HCT116 (cell line): Measurements from ENCODE around the gene NIT2.
"Not testable (repeated sequence)": the region's sequence is repeated elsewhere in the genome, so short reads cannot be mapped to it uniquely, and the experiment has no call there.

Experiments used
- CEBPB ChIP-seq: IDR thresholded peaks from 2 replicates; pipeline ENCODE4 v1.6.1; 2012; ENCODE audit warnings: low read depth
- JUND ChIP-seq: IDR thresholded peaks from 2 replicates; pipeline ENCODE4 v1.6.1; 2012
- TF ChIP-seq, protein P1 (sequence below), 3 experiments: fragments of 200-600 bp in 1 of 3; sonication (generic) in 1 of 3; IDR thresholded peaks in 2 of 3; conservative IDR thresholded peaks in 1 of 3; 2 replicates each; pipeline ENCODE4 v1.5.1; 2012 to 2017; ENCODE audit warnings: low read depth in 2 of 3, low read length in 2 of 3, antibody characterized with exemption in 1 of 3, borderline replicate concordance in 1 of 3, control low read depth in 1 of 3, mild to moderate bottlenecking in 1 of 3, mixed read lengths in 1 of 3, mixed run types in 1 of 3, moderate library complexity in 1 of 3; ENCODE audit not compliant: insufficient read depth in 1 of 3

DNA sequence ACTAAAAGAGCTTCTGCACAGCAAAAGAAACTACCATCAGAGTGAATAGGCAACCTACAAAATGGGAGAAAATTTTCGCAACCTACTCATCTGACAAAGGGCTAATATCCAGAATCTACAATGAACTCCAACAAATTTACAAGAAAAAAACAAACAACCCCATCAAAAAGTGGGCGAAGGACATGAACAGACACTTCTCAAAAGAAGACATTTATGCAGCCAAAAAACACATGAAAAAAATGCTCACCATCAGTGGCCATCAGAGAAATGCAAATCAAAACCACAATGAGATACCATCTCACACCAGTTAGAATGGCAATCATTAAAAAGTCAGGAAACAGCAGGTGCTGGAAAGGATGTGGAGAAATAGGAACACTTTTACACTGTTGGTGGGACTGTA, 17.2 kb downstream of the NIT2 start:
- TF ChIP-seq, protein P1, sequence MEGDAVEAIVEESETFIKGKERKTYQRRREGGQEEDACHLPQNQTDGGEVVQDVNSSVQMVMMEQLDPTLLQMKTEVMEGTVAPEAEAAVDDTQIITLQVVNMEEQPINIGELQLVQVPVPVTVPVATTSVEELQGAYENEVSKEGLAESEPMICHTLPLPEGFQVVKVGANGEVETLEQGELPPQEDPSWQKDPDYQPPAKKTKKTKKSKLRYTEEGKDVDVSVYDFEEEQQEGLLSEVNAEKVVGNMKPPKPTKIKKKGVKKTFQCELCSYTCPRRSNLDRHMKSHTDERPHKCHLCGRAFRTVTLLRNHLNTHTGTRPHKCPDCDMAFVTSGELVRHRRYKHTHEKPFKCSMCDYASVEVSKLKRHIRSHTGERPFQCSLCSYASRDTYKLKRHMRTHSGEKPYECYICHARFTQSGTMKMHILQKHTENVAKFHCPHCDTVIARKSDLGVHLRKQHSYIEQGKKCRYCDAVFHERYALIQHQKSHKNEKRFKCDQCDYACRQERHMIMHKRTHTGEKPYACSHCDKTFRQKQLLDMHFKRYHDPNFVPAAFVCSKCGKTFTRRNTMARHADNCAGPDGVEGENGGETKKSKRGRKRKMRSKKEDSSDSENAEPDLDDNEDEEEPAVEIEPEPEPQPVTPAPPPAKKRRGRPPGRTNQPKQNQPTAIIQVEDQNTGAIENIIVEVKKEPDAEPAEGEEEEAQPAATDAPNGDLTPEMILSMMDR (IDR thresholded peaks at IDR 0.05 in 2 of 3, conservative IDR thresholded peaks at IDR 0.05 in 1 of 3; ENCODE audit: borderline replicate concordance in 1 of 3, insufficient read depth in 1 of 3, low read depth in 2 of 3, low read length in 2 of 3) = not testable (repeated sequence)
- TF ChIP-seq CEBPB, JUND: not testable (repeated sequence)
